GM18870 (cell line): ENCODE results near the gene NT5C1A.

ENCODE experiments used
- ATAC-seq: cut with Tn5 transposase; IDR thresholded peaks from one replicate; pipeline ENCODE4 v1.9.1; 2021; ENCODE audit warnings: moderate library complexity; ENCODE audit not compliant: unreplicated experiment

Gene NT5C1A

DNA sequence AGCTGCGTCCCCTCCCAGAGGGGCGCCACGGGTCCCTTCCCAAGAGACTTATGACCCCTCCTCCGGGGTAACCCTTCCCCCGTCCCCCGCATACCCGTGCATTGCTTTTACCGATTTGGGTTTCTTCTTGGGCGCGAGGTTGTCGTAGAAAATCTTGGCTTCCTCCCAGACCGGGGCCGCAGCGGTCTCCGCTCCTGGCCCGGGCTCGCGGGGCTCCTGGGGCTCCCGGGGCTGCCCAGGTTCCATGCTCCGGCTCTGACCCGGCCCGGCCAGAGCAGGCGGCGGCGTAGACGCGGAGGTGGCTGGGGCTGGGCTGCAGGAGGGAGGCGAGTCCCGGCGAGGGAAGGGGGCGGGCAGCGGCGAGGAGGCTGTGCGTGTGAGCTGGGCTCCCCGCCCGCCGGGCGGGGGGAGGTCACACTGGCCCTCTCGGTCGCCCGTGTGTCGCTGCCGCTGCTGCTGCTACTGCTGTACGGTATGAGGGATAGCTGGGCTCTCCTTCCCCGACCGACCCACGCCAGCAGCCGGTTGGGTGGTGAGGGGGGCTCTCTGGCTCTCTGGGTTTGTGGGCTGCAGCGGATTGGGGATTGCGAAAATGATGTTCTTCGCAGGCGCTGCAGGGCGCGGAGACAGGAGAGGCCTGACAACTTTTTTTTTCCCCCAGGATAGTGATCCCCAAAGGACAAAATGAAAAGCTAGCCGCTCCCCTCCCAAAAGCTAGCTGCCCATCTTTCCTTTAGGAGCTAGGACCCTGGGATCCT, at the start of gene NT5C1A:
TSS of gene NT5C1A (minus strand) at position 315 of the 758 bp plus-strand sequence. CDS start at position 246, 69 bp downstream.
- no peak for ATAC-seq

DNA sequence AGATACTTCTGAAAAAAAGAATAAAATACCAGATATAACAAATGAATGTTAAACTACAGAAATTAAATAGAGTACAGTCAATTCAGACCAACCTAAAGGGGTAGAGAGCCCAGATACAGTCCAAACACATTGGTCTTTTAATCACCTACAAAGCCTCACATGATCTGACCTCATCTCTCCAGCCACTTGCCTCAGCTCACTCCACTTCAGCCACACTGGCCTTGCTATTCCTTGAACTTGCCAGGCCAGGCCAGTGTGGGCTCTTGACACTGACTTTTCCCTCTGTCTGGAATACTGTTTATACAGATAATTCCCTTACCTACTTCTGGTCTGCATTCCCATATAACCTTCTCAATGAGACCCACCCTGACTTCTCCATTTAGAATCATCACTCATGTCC, 49.8 kb upstream of the NT5C1A start:
- ATAC-seq, result no peak

DNA sequence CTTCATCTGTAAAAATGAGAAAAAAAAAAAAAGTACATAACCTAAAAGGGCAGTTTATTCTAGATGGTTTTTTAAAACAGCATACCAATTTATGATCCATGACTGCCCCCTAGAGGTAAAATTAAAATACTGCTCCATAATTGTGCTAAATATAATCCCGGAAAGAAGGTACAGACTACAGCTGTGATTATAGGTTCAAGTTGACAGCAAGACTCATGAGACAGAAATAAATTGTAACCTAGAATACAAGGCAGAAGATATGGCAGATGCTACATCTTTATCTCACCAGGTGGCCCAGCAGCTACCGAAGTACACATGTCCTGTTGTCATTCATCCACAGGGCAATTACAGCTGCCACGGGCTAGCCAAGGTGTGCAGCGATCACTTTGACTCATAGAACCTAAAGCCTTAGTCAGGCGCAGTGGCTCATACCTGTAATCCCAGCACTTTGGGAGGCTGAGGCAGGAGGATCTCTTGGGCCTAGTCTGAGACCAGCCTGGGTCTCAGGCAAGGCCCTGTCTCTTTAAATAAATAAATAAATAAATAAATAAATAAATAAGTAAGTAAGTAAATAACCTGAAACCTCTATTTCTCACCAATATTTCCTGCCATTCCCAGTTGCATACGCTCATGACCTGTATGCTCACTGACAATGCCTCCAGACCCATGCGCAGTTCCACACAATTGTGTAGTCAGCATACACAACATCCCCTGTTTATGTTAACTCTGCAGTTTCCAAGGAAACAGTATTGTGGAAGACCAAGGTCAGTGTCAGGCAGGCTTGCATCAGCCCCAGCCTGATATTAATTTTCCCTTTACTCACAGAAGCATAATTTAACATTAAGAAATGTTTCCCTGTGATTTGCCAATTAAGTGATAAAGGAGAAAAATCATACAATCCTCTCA, 48.4 kb upstream of the NT5C1A start:
- ATAC-seq, result no peak

DNA sequence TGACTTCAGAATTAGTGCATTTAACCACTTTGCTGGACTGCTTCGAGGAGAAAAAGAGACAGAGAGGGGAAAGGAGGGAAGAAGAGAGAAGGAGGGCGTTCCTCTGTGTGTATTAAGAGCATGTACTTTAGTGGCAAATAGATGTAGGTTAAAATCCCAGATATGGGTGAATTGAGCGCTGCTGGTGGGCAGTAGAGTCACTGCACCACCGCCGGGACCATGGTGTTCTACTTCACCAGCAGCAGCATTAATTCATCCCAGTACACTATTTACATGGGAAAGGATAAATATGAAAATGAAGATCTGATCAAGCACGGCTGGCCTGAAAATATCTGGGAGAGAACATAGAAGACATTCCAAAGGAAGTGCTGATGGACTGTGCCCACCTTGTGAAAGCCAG, 45.9 kb upstream of the NT5C1A start:
- ATAC-seq, result no peak

DNA sequence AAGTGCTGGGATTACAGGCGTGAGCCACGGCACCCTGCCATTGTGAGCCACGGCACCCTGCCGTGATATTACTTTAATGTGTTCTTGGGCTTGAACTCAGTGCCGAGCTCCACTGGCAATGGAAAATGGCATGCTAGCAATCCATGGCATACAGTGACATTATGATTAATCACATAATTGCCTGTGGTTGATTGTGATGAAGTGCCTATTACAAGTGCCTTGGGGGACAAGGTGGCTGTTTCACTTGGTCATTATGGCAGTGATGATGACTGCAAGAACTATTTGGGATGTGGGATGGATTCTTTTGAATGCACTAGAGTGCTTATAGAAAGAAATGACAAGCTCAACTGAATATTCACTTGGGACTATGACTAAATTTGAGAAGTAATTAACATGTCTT, 41.6 kb upstream of the NT5C1A start:
- no peak for ATAC-seq

DNA sequence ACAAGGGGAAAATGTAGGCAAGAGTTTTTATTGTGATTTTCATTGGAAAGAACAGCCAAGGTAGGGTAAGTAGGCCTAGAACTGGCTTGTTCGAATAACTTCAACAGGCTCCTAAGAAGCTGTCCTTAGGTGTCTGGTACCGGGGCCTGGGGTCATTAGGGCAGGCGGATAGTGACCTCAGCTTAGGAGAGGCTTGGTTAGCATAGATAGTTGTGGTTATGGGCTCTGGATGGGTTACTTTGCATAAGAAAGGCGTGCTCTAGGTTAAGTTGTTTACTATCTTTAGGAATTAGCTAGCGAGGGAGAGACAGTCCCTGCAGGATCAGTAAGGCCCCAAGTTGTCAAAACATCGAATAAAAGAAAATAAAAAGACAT, 40.0 kb upstream of the NT5C1A start:
- ATAC-seq, result no peak

DNA sequence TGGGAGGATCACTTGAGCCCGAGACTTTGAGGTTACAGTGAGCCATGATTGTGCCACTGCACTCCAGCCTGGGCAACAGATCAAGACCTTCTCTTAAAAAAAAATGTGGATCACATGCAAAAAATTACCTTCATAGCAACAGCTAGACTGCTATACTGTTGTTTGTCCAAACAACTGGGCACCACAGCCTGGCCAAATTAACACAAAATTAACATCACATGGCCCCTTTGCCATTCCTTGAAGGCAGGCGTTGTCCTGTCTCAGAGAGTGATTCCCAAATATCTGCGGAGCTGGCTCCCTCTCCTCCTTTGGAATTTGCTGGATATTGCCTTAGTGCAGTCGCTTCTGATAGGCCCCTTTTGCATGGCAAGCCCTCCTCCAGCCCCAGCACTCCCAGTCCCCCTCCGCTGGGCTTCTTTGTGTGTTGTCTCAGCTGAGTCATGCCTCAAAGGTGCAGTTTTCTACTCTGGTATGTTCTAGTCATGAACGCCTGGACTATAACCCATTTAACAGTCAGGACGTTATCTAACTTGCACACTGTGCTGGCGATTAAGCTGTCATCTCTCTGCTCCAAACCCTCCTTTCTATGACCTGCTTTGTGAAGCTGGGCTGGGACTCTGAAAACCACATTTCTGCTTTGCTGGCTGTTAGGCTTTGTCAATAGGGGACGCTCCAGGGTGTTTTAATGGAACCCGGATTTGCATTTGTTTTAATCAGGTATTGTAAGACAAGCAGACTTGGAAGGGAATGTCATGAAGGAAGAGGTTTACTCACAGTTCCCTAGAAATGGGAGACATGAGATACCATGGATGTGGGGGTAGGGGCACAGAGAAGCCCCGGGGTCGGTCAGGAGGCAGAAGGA, 39.4 kb upstream of the NT5C1A start:
- ATAC-seq, result no peak

DNA sequence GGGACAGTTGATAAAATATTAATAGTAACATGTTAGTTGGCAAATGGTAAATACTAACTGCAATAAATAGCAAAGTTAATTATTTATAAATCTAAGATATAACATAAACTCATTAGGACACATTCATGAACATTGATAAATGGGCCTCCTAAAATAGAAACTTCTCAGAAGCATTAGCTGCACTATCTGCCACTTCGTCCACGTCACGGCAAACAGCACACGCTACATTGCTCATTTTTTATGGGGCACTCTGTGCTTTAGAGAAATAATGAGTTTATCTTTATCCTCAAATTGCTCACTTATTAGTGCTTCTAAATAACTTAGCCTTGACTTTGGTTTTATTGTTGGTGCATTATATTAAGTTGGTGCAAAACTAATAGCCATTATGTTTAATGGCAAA, 35.6 kb upstream of the NT5C1A start:
- ATAC-seq, result no peak

DNA sequence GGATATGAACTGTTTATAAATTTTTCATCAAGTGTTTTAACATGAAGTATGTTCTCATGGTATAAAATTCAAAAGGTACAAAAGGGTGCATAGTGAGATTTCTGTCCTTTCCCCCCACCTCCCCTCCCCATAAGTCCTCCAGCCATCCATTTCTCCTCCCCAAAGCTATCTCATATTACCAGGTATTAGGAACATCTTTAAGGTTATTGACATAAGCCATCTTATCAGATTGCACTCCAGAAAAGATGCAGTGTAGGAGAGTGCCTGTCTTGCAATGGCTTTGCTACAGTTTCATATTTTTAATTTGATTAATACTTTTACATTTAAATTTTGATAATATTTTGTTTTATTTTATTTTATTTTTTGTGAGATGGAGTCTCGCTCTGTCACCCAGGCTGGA, 32.9 kb upstream of the NT5C1A start:
- ATAC-seq, result no peak

DNA sequence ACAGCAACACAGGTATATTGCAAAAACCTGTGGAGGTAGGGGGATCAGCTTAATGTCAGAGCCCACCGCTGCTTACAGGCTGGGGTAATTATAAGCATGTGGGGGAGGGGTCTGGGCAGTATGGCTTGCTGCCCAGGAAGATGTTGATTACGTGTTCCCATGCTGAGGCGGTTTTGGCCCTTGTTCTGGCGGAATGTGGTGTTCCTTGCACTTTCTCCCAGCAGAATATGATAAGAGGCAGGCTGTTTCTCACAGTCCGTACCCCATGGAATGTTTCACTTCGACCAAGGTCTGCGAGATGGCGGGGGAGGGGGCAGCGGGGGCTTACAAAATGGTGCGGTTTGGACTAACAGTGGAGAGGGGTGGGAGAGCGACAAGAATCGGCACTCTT, 29.1 kb upstream of the NT5C1A start:
- ATAC-seq, result no peak

DNA sequence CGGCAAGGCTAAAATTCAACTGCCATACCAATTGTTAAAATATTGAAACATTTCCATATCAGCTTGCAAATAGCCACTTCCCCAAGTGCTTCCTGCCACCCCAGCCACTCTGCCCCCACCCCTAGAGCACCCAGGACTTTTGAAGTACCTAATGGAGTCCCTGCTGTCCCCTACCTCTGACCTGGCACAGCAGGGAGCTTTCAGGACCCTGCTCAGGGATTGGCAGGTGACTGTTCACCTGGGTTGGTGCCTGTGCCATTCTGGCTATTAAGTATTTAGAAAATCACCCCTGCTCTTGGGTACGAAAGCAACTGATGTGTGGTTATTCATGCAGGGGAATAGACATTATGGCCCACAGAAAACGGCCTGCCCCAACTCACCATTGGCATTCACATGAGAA, 28.4 kb upstream of the NT5C1A start:
- ATAC-seq, result no peak

DNA sequence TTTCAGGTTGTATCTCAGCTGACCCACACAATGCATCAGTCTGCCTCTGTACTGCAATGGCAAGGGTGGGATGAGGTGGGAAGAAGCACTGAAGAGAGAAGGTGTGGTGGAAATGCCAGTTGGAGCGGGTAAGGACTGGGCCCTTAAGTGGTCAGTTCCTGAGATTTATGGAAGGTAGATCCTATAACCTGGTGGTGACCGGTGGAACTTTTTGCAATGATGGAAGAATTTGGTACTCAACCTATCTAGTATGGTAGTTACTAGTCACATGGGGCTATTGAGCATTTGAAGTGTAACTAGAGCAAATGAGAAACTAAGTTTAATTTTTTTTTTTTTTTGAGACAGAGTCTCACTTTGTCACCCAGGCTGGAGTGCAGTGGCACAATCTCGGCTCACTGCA, 27.5 kb upstream of the NT5C1A start:
- no peak for ATAC-seq

DNA sequence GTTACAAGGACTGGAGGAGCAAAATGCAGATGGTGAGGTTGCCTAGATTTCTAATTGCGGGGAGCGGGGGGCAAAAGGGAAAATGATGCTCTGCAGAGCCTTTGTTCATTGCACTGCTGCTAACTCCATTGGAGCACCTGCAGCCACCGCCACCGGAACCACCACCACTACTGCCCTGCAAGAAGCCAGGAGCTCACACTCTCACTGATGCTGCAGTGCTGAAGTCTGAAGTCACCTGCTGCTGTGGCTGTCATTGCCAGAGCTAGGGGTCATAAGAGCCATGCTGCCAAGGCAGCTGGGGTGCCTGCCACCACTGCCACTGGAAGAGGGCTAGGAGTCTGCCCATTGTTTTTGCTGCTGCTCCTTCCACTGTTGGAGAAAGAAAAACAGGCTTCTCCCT, 26.7 kb upstream of the NT5C1A start:
- ATAC-seq, result no peak

DNA sequence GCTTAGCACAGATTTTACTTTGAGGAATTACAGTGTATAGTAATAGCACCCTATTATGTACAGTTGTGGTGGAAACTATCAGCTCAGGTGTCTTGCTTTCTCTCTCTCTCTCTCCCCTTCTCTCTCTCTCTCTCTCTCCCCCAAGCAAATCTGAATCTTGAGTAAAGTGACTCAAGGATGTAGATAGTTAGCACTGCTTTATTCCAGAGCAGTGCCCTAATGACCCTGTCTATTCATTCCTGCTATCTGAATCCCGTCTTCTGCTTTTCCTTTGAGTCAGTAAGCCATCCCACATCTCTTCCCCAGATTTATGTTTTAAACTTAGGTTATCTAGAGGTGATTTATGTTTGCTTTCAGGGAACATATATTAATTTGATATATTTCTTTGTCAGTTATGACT, 24.5 kb upstream of the NT5C1A start:
- no peak for ATAC-seq

DNA sequence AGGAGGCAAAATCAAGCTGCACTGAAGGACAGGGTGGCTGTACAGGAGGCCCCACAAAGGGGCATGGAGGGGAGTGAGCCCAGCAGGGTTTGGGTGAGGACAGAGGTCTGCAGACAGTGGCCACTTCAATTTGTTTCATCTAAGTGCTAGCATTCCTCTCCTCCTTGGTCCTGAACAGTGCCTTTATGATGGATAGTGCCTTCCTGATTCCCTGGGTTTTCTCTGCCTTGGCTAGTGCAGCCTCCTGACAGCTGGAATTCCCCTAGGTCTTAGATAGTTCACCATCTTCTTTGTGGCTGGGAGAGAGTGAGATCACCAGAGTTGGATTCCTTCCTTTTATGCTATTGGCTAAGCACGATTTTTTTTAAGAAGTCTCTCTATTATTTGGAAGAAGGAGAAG, 23.1 kb upstream of the NT5C1A start:
- ATAC-seq, result no peak

DNA sequence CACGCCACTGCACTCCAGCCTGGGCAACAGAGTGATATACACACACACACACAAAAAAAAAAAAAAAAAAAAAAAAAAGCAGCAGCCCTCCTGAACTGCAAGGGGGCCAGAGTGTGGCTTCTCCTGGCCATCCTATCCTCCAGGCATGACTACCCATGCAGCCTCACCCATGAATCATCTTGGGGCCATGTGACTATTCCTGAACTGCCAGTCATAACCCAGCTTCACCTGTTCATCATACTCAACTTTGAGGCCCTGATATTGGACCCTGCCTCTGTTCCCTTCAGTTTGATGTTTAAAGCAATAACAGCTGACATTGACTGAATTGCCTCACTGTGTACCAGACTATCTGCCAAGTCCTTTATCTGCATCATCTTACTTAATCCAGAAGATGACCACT, 22.1 kb upstream of the NT5C1A start:
- ATAC-seq, result no peak

DNA sequence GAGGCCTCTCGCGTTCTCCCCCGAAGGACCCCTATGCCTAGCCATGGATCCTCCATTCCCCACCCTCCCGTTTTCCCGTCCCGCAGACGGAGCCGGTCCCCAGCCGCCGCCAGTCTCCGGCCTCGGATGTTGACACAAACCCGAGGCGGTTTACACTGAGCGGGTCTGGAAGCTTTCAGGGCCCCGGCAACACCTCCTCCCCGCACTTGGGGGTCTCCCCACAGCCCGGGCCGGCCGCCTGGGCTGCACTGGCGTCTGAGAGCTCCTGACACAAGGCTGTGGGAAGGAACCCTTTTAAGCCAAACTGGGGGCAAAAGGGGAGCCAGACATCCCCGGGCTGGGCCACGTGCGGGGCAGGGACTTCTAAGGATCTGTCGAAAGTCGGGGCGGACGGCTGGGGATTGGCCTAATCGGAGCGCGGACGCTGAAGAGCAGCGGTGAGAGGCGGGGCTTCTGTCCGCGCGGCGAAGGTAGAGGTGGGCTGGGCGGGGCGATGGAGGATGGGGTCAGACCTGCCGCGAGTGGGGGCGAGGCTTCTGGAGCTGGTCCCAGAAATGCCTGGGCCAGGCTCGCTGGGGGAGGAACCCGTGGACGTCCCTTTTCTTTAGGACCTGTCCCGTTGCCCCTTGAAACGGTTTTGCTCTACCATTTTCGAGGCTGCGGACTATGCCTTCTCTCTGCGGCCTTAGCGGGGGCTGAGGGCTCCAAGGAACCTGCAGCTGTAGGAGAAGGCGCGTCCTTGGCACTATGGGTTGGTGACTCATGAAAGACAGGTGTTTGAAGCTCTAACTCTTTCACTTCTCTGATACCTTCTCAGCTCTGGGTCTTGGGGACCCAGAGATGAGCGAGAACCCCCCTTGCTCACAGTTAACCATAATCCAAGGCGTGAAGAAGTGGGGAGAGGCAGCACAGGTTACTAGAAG, 20.5 kb upstream of the NT5C1A start:
- ATAC-seq, result no peak

DNA sequence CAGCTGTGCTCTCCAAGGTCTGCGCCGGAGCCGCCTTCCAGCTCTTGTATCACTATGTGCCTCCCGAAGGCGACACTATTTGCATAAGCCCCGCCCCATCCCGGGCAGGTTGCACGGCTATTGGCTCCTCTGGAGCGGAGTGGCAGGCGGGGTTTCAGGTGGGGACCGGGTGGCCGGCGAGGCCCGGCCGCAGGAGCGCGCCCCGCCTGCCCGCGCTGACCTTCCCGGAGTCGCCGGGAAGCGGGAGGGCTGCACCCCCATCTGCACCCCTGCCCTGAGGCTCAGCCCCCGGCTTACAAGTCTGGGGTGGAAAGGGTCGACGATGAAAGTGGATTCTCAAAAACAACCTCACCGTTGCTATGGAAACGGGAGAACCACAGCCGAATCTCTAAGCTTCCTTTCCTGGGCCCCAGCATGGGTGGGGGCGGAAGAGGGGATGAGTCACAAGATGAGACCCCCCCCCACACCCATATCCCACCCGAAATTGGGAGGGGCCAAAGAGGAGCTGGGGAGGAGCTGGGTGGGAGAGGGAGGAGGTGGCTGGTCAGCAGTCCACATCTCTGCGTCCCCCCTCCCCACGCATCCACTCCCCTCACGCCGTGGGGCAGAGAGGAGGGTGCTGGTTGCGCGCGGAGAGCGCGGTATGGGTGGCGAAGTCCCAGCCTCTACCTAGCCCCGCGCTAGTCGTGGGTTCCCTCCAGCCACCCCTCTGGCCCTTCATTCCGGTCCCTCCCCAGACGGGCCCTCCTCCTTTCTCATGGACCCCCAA, 19.7 kb upstream of the NT5C1A start, which contains the start of gene HPCAL4:
TSS of gene HPCAL4 (minus strand) at position 51 of the 769 bp plus-strand sequence. CDS start 6,830 bp downstream, outside the sequence.
- ATAC-seq, result no peak

DNA sequence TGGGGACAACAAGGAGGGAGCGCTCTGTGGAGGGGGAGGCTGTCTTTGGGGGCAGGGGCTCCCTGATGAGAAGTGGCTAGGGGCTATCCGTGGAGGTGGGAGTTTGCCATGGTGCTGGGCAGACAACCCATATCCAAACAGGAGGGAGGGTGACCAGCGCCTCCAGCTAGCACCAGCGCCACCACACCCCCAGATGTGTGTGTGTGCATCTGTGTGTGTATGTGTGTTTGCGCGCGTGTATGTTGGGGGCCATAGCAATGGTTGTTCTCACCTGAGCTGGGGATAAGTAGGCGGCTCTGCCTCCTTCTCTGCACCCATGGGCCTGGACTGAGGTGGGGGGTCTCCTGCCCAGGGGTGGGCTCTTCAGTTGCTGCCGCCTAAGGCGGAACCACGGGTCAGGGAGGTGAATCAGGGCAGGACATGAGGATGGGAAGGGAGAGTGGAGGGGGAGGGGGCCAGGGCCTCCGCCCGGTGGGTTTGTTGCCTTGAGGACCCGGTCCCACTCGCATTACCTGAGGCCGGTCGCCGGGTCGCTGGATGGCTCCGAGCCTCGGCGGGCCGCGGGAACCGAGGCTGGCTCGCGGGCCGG, 19.0 kb upstream of the NT5C1A start:
- no peak for ATAC-seq
